ENCODE measurements around the gene SORCS2. TPM values are rescaled to one million over a fixed set of nuclear protein-coding genes. Genes with fewer than 3 reads are reported as not detected.

The SORCS2 gene
- total and polyA plus RNA-seq, 9 donors: 7.4 to 24.9 (median 13.0) TPM

DNA sequence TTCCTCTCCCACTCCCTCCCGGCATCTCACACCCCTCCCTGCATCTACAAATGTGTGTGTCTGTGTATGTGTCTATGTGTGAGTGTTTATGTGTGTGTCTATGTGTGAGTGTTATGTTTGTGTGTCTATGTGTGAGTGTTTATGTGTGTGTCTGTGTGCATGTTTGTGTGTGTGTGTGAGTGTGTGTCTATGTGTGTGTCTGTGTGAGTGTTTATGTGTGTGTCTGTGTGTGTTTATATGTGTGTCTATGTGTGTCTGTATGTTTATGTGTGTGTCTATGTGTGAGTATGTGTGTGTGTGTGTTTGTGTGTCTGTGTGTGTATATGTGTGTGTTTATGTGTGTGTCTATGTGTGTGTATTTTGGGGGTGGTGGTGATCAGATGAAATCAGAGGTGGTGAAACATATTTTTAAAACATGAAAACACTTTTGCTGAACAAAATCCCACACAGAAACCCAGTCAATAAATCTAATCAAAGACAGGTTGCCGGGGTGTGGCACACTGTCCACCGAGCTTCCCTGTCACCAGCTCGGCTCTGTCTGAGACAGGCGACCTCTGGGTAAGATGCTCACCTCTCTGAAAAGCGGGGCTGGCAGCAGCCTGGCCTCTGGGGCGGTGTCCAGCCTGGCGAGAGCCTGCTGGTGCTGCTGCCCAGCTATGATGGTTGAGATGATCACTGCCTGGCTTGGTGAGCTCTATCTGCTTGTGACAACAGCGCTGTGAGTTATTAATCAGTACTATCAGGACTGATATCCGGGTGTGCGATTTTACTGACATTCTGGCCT is 429.1 kb downstream of the SORCS2 start:
- Histone ChIP-seq H3K27me3 (ENCODE audit: control insufficient read depth, insufficient read depth, low read length) (peaks cover 13% of the 10 kb centered on the region), H3K4me3 (ENCODE audit: low read length) (no peak overlapping the region), H3K36me3 (ENCODE audit: control insufficient read depth, insufficient read depth, low read length) (no peaks in the 10 kb centered on the region), H3K9me3 (replicated peaks; ENCODE audit: control insufficient read depth, low read depth, low read length) (no peaks in the 10 kb centered on the region), H3K4me1 (ENCODE audit: control insufficient read depth, insufficient read depth, low read length) (peaks cover 2% of the 10 kb centered on the region), H3K27ac (ENCODE audit: low read length) (no peak overlapping the region)
- WGBS (ENCODE audit: insufficient coverage): 72% methylated on average over 9 of the region's 11 CpGs
- DNase-seq: no peak

DNA sequence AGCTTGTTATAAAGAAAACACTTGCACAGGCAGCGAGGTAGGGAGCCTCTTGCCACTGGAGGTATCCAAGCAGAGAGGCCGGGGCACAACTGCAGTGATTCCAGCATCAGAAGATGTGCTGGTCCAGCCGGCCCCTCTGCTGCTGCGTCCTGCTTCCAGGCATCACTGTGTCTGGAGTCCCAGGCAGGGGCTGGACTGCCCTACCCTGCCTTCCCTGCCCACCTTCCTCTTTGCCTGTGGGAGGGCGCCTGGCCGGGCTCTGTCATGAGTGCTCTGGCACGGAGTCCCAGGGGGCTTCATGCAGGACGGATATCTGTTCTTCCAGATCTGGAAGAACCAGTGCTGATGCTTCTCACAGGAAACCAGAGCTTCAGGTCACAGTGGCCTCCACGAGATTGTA is 430.0 kb downstream of the SORCS2 start:
- H3K9me3 ChIP-seq (replicated peaks; ENCODE audit: control insufficient read depth, low read depth, low read length): no peaks in the 10 kb centered on the region
- H3K36me3 ChIP-seq (ENCODE audit: control insufficient read depth, insufficient read depth, low read length): no peaks in the 10 kb centered on the region
- DNase-seq: no peak
- peaks cover 6% of the 10 kb centered on the region for H3K4me1 ChIP-seq (ENCODE audit: control insufficient read depth, insufficient read depth, low read length)
- peaks cover 11% of the 10 kb centered on the region for H3K27me3 ChIP-seq (ENCODE audit: control insufficient read depth, insufficient read depth, low read length)
- H3K4me3 ChIP-seq (ENCODE audit: low read length): no peak overlapping the region
- WGBS (ENCODE audit: insufficient coverage): 84% methylated on average over 7 of the region's 9 CpGs
- H3K27ac ChIP-seq (ENCODE audit: low read length): no peak overlapping the region

DNA sequence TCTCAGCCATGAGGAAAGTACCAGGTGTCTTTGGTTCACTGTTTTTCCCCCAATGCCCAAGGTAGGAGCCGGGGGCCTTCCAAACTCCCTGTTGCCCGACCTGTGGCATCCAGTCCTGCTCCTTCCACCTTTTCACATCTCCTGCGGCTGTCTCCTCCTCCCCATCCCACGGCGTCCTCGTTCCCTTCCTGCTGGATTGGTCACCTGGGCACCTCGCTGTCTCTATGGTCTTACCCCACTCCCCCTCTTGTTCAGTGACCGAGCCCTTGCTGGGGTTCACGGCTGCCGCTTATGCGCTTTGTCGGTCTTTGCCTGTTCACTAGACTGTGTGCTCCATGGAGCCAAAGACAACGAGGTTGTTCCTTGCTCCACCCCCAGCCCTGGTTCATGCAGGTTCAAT is 431.1 kb downstream of the SORCS2 start:
- Histone ChIP-seq H3K9me3 (replicated peaks; ENCODE audit: control insufficient read depth, low read depth, low read length) (no peaks in the 10 kb centered on the region), H3K36me3 (ENCODE audit: control insufficient read depth, insufficient read depth, low read length) (no peaks in the 10 kb centered on the region), H3K4me3 (ENCODE audit: low read length) (no peak overlapping the region), H3K27ac (ENCODE audit: low read length) (no peak overlapping the region), H3K27me3 (ENCODE audit: control insufficient read depth, insufficient read depth, low read length) (peaks cover 6% of the 10 kb centered on the region), H3K4me1 (ENCODE audit: control insufficient read depth, insufficient read depth, low read length) (peaks cover 13% of the 10 kb centered on the region)
- DNase-seq: no peak
- WGBS (ENCODE audit: insufficient coverage): 85% methylated on average over 13 of the region's 13 CpGs

DNA sequence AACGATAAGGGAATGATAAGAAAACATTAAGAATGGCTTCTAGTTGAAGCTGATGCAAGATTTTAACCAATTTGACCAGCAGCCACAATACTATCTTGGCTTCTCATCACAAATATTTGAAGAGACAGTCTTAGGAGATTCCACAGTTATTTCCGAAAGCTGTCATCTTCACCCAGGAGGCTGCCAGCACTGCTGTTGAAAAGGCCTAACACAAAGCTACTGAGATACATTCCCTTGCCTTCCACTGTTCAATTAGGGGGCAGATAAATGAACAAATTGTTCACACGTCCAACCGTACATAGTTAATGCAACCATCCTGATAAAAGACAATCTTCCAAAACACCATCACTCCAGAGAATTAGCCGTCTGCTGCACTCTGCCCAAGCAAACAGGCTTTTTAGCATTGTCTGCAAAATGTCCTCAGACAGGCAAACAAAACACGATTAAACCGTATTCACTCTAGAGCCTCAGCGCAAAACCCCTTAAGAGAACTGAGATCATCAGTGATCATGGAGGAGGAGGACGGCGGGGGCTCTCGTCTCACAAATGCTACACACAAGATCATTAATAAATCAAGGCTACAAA is 432.1 kb downstream of the SORCS2 start:
- DNase-seq: no peak
- Histone ChIP-seq H3K4me1 (ENCODE audit: control insufficient read depth, insufficient read depth, low read length) (peaks cover 13% of the 10 kb centered on the region), H3K9me3 (replicated peaks; ENCODE audit: control insufficient read depth, low read depth, low read length) (no peaks in the 10 kb centered on the region), H3K27ac (ENCODE audit: low read length) (no peak overlapping the region), H3K36me3 (ENCODE audit: control insufficient read depth, insufficient read depth, low read length) (no peaks in the 10 kb centered on the region), H3K27me3 (ENCODE audit: control insufficient read depth, insufficient read depth, low read length) (peaks cover 5% of the 10 kb centered on the region), H3K4me3 (ENCODE audit: low read length) (no peak overlapping the region)
- WGBS (ENCODE audit: insufficient coverage): 57% methylated on average over 4 of the region's 11 CpGs

DNA sequence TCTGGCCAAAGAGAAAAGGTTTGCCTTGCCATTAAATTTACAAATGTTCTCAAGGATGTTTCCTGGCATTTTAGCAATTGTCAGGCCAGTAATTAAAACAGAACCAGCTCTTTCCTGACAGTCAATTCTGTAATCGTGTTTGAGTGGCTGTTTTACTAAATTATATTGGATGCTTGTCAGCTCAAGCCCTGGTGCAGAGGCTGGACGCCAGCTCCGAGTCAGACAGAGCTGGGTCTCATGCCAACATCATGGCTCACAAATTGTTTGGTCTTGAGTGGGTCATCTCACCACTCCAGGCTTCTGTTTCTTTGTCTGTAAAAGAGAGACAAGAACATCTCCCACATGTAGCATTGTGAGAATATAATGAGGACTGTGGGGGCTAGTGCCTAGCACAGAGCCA is 432.7 kb downstream of the SORCS2 start:
- no peak overlapping the region for H3K4me3 ChIP-seq (ENCODE audit: low read length)
- whole genome bisulfite sequencing (ENCODE audit: insufficient coverage): no CpG with 5 or more reads among the region's 3 CpGs
- H3K4me1 ChIP-seq (ENCODE audit: control insufficient read depth, insufficient read depth, low read length): peaks cover 16% of the 10 kb centered on the region
- no peaks in the 10 kb centered on the region for H3K36me3 ChIP-seq (ENCODE audit: control insufficient read depth, insufficient read depth, low read length)
- DNase-seq: no peak
- H3K27me3 ChIP-seq (ENCODE audit: control insufficient read depth, insufficient read depth, low read length): peaks cover 5% of the 10 kb centered on the region
- H3K27ac ChIP-seq (ENCODE audit: low read length): no peak overlapping the region
- peaks cover 4% of the 10 kb centered on the region for H3K9me3 ChIP-seq (replicated peaks; ENCODE audit: control insufficient read depth, low read depth, low read length)

DNA sequence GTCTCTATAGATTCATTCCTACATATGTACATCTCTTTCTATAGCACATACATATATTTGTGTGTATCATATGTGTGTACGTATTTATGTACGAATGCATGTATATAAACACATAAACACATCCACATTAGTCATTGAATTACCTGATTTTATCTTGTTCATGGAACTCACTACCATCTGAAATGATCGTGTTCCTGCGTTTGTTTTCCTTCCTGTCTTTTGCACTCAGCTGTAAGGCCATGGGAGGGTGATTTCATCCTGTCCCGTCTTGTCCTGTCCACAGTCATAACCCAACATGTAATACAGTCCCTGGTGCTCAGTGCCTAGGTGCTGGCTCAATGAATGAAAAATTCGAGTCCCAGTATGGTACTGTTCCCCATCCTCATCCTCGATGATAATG is 434.2 kb downstream of the SORCS2 start:
- no peak overlapping the region for H3K27ac ChIP-seq (ENCODE audit: low read length)
- 64% methylated on average over 2 of the region's 7 CpGs for WGBS (ENCODE audit: insufficient coverage)
- H3K9me3 ChIP-seq (replicated peaks; ENCODE audit: control insufficient read depth, low read depth, low read length): peaks cover 4% of the 10 kb centered on the region
- no peak overlapping the region for H3K4me3 ChIP-seq (ENCODE audit: low read length)
- H3K4me1 ChIP-seq (ENCODE audit: control insufficient read depth, insufficient read depth, low read length): peaks cover 20% of the 10 kb centered on the region
- H3K27me3 ChIP-seq (ENCODE audit: control insufficient read depth, insufficient read depth, low read length): peaks cover 7% of the 10 kb centered on the region
- no peak for DNase-seq
- H3K36me3 ChIP-seq (ENCODE audit: control insufficient read depth, insufficient read depth, low read length): no peaks in the 10 kb centered on the region

DNA sequence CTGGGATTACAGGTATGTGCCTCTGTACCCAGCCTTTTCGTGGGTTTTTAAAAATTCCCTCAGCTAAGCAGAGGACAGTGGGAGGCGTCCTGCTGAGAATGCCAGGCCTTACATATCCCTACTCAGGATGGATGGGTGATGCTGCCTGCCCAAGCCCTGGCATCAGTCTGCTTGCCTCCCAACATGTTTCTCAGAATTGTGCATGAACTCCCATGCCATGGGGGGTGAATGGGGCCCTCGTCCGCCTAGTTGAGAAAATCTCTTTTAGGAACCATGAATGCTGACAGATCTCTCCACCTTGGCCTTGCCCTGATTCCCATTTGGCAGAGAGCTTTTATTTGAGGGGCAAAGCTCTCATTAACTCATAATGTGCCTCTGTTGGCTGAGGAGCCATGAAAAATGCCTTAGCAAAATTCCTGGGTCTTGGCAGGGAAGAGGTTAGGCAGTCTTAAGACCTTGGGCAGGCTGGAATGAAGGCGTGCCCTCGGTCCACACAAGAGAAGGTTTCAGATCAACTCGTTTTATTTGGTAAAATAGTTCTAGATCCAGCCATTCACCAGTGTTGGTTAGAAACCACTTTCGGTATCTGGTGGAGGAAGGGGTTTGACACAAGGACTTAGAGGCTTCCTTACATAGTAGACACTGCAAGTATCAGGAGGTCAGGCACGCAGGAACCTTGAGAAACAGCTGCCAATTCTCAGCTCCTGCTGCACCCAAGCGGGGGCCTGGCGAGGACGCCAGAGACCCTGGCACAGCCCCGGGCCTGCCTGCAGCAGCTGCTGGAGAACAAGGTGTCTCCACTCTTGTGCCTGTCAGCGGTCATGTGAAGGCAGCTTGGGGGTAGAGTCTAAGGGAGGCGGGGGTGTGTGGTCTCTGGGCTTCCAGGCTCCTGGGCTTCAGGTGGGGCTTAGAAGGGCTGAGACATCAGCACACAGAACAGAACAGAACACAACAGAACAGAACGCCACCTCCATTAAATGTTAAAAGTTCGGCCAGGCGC is 435.2 kb downstream of the SORCS2 start:
- Histone ChIP-seq H3K36me3 (ENCODE audit: control insufficient read depth, insufficient read depth, low read length) (no peaks in the 10 kb centered on the region), H3K27ac (ENCODE audit: low read length) (no peak overlapping the region), H3K9me3 (replicated peaks; ENCODE audit: control insufficient read depth, low read depth, low read length) (peaks cover 4% of the 10 kb centered on the region), H3K27me3 (ENCODE audit: control insufficient read depth, insufficient read depth, low read length) (peaks cover 10% of the 10 kb centered on the region), H3K4me1 (ENCODE audit: control insufficient read depth, insufficient read depth, low read length) (peaks cover 28% of the 10 kb centered on the region), H3K4me3 (ENCODE audit: low read length) (no peak overlapping the region)
- WGBS (ENCODE audit: insufficient coverage): 81% methylated on average over 10 of the region's 18 CpGs
- DNase-seq: no peak

DNA sequence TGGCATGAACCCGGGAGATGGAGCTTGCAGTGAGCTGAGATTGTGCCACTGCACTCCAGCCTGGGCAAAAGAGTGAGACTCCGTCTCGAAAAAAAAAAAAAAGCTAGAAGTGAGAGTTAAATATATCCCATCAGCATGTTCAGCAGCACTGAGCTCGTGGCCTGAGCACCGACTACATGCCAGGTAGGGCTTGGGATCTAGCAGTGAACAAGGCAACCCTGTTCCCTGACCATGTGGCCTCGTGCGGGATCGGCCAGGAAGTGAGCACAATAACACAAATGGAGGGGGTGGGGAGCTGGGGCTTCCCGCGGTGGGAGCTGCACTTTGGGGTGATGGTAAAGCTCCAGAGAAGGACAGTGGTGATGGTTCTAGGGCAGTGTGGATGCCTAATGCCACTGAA is 436.1 kb downstream of the SORCS2 start:
- no peak for DNase-seq

DNA sequence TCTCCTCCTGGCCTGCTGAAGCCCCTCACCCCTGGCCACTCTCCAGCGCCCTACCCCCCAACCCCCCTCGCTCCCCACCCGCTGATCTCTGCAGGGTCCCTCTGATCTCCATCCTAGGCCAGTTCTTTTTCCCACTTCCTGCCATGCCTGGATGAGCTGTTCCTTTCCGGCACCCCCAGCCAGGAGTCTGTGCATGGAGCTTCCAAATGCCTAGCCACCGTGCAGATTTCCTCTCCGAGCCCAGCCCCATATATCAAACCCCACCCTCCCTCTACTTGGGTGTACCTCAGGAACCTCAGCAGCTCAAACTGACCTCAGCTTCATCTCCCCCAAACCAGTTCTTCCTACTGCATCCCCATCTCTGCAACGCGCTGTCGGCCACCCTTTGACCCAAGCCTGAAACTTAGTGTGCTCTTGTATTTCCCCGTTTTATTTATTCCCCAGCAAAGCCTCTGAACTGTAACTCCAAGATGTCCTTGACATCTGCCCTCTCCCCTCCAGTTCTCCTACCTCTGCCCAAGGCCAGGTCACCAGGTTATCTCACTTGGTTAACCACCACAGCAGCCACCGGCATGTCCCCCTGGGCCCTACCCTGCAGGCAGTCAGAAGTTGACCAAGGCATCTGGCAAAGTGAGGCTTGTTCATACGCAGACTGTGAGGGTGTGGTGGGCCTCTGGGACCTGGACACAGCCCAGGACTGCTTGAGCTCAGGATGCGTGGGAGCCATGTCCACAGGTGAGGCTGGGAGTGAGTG is 437.3 kb downstream of the SORCS2 start:
- H3K27me3 ChIP-seq (ENCODE audit: control insufficient read depth, insufficient read depth, low read length): peaks cover 11% of the 10 kb centered on the region
- DNase-seq: no peak
- no peak overlapping the region for H3K27ac ChIP-seq (ENCODE audit: low read length)
- H3K36me3 ChIP-seq (ENCODE audit: control insufficient read depth, insufficient read depth, low read length): no peaks in the 10 kb centered on the region
- peaks cover 28% of the 10 kb centered on the region for H3K4me1 ChIP-seq (ENCODE audit: control insufficient read depth, insufficient read depth, low read length)
- WGBS (ENCODE audit: insufficient coverage): 89% methylated on average over 12 of the region's 13 CpGs
- H3K4me3 ChIP-seq (ENCODE audit: low read length): no peak overlapping the region
- peaks cover 4% of the 10 kb centered on the region for H3K9me3 ChIP-seq (replicated peaks; ENCODE audit: control insufficient read depth, low read depth, low read length)

More for the DNA sequence above, 436.1 kb downstream of the SORCS2 start:
- peaks cover 4% of the 10 kb centered on the region for H3K9me3 ChIP-seq (replicated peaks; ENCODE audit: control insufficient read depth, low read depth, low read length)
- H3K27me3 ChIP-seq (ENCODE audit: control insufficient read depth, insufficient read depth, low read length): peaks cover 10% of the 10 kb centered on the region
- peaks cover 28% of the 10 kb centered on the region for H3K4me1 ChIP-seq (ENCODE audit: control insufficient read depth, insufficient read depth, low read length)
- 89% methylated on average over 3 of the region's 10 CpGs for WGBS (ENCODE audit: insufficient coverage)
- no peaks in the 10 kb centered on the region for H3K36me3 ChIP-seq (ENCODE audit: control insufficient read depth, insufficient read depth, low read length)
- no peak overlapping the region for H3K4me3 ChIP-seq (ENCODE audit: low read length)
- H3K27ac ChIP-seq (ENCODE audit: low read length): no peak overlapping the region
